Activated CD4-positive, alpha-beta T cell treated with anti-CD3 and anti-CD28 coated beads for 48 hours (primary cell): ENCODE measurements around the gene TMEM209.
"Not testable (repeated sequence)": the region's sequence is repeated elsewhere in the genome, so short reads cannot be mapped to it uniquely, and the experiment has no call there.

ENCODE experiments used
- DNase-seq: peaks from one replicate; pipeline ENCODE4 v3.0.0-alpha.2; 2020

The TMEM209 gene

DNA sequence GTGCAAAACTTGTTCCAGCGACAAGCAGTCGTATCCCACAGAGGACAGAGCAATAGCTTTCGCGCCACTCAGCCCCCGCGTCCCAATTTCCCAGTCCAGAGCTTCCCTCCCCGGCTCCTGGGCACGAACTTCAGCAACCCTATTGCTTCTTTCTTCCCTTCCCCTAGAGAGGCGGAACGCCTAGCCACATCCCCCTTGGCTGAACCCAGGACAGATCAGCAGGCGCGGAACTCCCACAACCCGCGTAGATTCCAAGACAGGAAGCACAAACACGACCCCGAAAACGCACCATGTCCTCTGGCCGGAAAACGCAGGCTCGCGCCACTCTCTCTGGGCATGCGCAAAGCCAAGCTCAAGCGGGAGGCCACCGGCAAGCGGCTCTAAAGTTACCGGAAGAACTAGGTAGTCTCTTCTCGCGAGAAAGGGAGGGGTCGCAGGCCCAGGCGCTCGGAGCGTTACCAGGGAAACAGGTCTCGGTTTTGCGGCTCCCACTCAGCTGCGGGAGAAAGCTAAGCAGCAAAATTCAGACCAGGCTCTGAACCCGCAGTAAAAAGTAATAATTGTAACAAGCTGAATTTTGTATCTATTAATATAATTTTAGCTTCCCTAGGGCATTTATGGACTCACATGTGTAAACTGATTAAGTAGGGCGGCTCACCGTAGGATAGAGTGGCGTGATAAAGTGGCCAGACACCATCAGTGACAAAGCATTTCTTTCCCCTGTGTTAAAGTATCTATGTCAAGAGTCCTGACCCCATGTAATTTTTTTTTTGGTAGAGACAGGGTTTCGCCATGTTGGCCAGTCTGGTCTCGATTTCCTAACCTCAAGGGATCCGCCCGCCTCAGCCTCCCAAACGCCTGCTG lies at the start of gene TMEM209:
TSS of gene TMEM209 (minus strand) at position 323 of the 864 bp plus-strand sequence. CDS start at position 292, 31 bp downstream.
- DNase-seq = peak; percentile 96

GRCh38 chr7:130254555-130254954 lies 49.3 kb upstream of the TMEM209 start:
- no peak for DNase-seq

GRCh38 chr7:130249626-130250025 lies 44.4 kb upstream of the TMEM209 start:
- not testable (repeated sequence) for DNase-seq

- not testable (repeated sequence) for DNase-seq
Observed at GRCh38 chr7:130248842-130249241, 43.6 kb upstream of the TMEM209 start.

- DNase-seq = not testable (repeated sequence)
Observed at GRCh38 chr7:130246491-130246890, 41.3 kb upstream of the TMEM209 start.

DNA sequence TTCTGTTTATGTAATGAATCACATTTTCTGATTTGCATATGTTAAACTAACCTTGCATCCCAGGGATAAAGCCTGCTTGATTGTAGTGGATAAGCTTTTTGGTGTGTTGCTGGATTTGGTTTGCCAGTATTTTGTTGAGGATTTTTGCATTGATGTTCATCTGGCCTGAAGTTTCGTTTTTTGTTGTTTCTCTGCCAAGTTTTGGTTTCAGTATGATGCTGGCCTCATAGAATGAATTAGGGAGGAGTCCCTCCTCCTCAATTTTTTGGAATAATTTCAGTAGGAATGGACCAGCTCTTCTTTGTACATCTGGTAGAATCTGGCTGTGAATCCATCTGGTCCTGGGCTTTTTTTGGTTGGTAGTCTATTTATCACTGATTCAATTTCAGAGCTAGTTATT lies 38.3 kb upstream of the TMEM209 start:
- not testable (repeated sequence) for DNase-seq

- peak; percentile 75 for DNase-seq
Observed at GRCh38 chr7:130242198-130243014, 37.2 kb upstream of the TMEM209 start.

- no peak for DNase-seq
Observed at GRCh38 chr7:130240240-130240639, 35.0 kb upstream of the TMEM209 start.

GRCh38 chr7:130236361-130236760 lies 31.2 kb upstream of the TMEM209 start:
- not testable (repeated sequence) for DNase-seq

DNA sequence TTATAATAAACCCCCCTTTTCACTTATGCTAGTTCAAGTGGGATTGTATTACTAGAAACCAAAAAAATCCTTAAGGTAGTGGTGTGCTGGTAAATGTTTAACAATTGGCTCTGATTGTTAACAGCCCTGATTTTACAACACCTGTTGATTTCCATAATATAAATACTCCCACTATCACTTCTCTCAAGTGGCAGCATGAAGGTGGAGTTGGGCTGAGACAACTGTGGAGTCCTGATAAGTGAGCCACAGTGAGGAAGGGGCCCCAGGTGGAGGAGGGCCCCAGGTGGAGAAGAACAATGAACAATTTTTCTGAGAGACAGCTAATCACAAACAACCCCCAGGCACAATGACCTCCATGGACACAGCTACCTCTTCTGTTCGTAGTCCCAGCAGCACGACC lies 28.9 kb upstream of the TMEM209 start:
- DNase-seq = no peak

GRCh38 chr7:130232209-130232608 lies 27.0 kb upstream of the TMEM209 start:
- DNase-seq = no peak

GRCh38 chr7:130231792-130232191 lies 26.6 kb upstream of the TMEM209 start:
- DNase-seq = no peak

DNA sequence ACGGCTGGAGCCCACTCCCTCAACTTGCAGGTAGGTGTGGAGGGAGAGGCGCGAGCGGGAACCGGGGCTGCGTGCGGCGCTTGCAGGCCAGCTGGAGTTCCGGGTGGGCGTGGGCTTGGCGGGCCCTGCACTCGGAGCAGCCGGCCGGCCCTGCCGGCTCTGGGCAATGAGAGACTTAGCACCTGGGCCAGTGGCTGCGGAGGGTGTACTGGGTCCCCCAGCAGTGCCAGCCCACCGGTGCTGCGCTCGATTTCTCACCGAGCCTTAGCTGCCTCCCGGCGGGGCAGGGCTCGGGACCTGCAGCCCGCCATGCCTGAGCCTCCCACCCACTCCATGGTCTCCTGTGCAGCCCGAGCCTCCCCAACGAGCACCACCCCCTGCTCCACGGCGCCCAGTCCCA lies 24.8 kb upstream of the TMEM209 start:
- not testable (repeated sequence) for DNase-seq

DNA sequence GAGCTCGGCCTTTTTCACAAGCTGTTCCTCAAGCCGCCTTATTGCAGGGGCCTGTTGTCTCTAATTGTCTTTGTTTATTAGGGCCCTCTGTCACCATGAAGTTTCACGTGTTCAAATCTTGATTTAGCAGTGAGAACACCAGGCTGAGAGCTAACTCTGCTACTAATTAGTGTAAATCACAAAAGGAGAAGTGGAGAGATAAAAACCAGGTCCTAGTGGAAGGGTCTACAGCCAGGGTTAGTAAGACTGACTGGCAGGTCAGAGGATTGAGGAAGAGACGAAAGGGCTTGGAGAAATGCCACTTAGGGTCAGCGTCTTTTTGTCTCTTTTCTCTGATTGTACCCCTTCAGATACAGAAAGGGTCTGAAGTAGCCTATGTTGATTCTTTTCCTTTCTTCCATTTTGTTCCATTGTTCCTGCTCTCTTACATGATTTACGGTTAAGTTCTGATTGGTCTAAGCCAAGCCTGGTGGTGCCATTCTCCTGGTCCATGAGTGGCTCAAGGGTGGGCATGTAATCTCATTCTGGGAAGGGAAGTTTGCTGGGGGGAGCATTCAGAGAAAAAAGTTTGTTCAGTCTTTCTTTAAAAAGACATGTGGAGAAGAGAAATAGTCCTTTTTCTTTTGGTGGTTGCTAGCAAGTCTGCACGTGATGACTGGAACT lies 23.8 kb upstream of the TMEM209 start:
- DNase-seq = no peak

GRCh38 chr7:130227883-130228575 lies 22.8 kb upstream of the TMEM209 start:
- DNase-seq = no peak

DNA sequence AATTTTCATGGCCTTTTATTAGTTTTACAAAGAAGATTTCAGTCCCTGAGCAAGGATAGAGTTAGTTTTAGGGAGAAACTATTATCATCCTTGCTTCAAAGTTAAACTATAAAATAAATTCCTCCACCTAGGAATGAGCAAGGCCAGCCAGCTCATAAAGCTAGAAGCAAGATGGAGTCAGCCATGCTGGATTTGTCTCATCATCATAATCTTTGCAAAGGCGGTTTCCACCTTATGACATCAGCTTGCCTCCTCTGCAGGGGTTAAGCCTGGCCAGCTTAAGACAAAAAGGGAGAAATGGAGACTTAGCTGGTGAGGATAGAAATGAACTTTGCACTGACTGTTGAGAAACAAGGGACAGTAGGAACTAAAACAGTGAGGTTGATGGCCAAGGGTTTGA lies 21.1 kb upstream of the TMEM209 start:
- no peak for DNase-seq

GRCh38 chr7:130224923-130225322 lies 19.7 kb upstream of the TMEM209 start:
- not testable (repeated sequence) for DNase-seq

DNA sequence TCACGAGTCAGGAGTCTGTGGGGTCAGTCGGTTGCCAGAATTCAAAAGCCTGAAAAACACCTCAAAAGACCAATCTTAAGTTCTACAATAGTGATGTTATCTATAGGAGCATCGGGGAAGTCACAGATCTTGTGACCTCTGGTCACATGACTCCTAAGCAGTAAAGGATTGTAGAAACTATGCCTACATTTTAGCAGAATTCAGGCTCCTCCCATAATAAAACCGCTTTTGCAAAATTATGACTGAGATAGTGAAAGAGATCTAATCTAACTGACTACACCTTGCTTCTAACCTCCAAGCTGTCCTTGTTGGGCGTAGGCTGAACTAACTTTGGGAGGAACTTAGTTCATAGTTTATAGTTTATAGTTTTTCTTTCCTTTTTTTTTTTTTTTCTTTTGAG lies 19.0 kb upstream of the TMEM209 start:
- no peak for DNase-seq

GRCh38 chr7:130223646-130224045 lies 18.4 kb upstream of the TMEM209 start:
- no peak for DNase-seq

GRCh38 chr7:130221746-130222145 lies 16.5 kb upstream of the TMEM209 start:
- no peak for DNase-seq

DNA sequence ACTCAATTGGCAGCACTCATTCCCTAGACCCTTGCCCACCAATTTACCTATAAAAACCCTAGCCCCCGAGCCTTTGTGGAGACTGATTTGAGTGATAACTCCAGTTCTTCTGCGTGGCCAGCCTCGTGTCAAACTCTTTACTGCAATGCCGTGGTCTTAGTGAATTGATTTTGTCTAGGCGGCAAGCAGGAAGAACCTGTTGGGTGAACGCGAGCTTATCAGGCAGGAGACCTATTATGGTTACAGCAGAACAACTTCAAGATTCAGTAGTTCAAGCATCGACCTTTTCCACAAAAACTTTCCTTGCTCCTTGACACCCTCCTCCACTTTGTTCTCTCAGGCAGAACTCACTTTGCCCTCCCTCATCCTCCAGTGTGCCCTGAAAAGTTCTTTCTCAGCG lies 14.7 kb upstream of the TMEM209 start:
- DNase-seq = no peak

- DNase-seq = no peak
Observed at GRCh38 chr7:130218806-130219620, 13.8 kb upstream of the TMEM209 start.
